Endothelial cell of umbilical vein (primary cell): ENCODE measurements around the gene ANXA6.

Experiments used
- EZH2 ChIP-seq: IDR thresholded peaks from 2 replicates; pipeline ENCODE4 v1.6.1; 2012; ENCODE audit warnings: borderline replicate concordance, low read depth, mild to moderate bottlenecking, moderate library complexity, low read length, inconsistent platforms; ENCODE audit not compliant: severe bottlenecking
- FOS ChIP-seq: IDR thresholded peaks from 2 replicates; pipeline ENCODE4 v1.6.1; 2011; ENCODE audit warnings: mild to moderate bottlenecking, low read length, moderate library complexity, borderline replicate concordance; ENCODE audit not compliant: insufficient read depth
- POLR2A ChIP-seq: IDR thresholded peaks from 2 replicates; pipeline ENCODE4 v1.6.1; 2012; ENCODE audit warnings: low read depth, mild to moderate bottlenecking, control low read depth, low read length
- TF ChIP-seq, protein P1 (sequence below), 2 donors: IDR thresholded peaks; 1 replicate in 1 of 2; 2 replicates in 1 of 2; pipeline ENCODE4 v1.5.1; 2011; ENCODE audit warnings: low read length in 2 of 2, mild to moderate bottlenecking in 2 of 2, moderate library complexity in 2 of 2, control low read depth in 1 of 2, inconsistent platforms in 1 of 2, low read depth in 1 of 2; ENCODE audit not compliant: insufficient read depth in 1 of 2; ENCODE audit errors: extremely low read depth in 1 of 2
- TF ChIP-seq, protein P2 (sequence below): IDR thresholded peaks from 2 replicates; pipeline ENCODE4 v1.6.1; 2011; ENCODE audit not compliant: insufficient read depth, insufficient read length

DNA sequence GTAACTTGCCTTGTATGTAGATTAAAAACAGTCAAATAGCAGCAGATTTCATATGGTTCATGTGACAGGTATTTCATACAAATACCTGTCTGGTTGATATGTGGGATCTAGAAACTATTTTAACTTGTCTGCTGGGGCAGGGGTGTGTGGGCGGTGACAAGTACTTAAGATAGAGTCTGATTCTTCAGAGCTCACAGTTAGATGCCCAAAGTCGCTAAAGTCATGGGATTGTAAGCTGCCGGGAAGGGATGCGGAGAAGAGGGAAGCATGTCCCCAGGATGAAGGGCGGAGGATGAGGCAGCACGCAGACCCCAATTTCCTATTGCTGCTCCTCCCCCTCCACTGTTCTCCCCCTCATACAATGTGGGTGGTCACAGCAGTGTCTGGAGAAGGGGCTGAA, 13.3 kb downstream of the ANXA6 start:
- TF ChIP-seq POLR2A (no peak), EZH2 (no peak), FOS (no peak)
- TF ChIP-seq, protein P1, sequence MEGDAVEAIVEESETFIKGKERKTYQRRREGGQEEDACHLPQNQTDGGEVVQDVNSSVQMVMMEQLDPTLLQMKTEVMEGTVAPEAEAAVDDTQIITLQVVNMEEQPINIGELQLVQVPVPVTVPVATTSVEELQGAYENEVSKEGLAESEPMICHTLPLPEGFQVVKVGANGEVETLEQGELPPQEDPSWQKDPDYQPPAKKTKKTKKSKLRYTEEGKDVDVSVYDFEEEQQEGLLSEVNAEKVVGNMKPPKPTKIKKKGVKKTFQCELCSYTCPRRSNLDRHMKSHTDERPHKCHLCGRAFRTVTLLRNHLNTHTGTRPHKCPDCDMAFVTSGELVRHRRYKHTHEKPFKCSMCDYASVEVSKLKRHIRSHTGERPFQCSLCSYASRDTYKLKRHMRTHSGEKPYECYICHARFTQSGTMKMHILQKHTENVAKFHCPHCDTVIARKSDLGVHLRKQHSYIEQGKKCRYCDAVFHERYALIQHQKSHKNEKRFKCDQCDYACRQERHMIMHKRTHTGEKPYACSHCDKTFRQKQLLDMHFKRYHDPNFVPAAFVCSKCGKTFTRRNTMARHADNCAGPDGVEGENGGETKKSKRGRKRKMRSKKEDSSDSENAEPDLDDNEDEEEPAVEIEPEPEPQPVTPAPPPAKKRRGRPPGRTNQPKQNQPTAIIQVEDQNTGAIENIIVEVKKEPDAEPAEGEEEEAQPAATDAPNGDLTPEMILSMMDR (IDR thresholded peaks at IDR 0.05; ENCODE audit: extremely low read depth in 1 of 2, insufficient read depth in 1 of 2, low read depth in 1 of 2, low read length in 2 of 2) = no peak
- TF ChIP-seq, protein P2, sequence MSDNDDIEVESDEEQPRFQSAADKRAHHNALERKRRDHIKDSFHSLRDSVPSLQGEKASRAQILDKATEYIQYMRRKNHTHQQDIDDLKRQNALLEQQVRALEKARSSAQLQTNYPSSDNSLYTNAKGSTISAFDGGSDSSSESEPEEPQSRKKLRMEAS = no peak
